Measurements from ENCODE around the gene COL6A3.

COL6A3 gene

GRCh38 chr2:237448171-237448570, 34.2 kb upstream of the COL6A3 start:
- H3K4me1 ChIP-seq (ENCODE audit: control insufficient read depth, low read length), result no peaks in the 10 kb centered on the region
- no peaks in the 10 kb centered on the region for H3F3A ChIP-seq (ENCODE audit: control insufficient read depth, insufficient read depth)
- no peaks in the 10 kb centered on the region for H4K20me1 ChIP-seq (ENCODE audit: control insufficient read depth, insufficient read depth, low read depth, low read length)
- H3K9me3 ChIP-seq (ENCODE audit: control insufficient read depth, insufficient read depth, low read length), result no peaks in the 10 kb centered on the region
- no peaks in the 10 kb centered on the region for H3K36me3 ChIP-seq (ENCODE audit: control insufficient read depth, low read length)
- TF ChIP-seq EZH2phosphoT487 (IDR thresholded peaks at IDR 0.05; ENCODE audit: borderline replicate concordance, low read length), result no peak
- TF ChIP-seq, protein P1, sequence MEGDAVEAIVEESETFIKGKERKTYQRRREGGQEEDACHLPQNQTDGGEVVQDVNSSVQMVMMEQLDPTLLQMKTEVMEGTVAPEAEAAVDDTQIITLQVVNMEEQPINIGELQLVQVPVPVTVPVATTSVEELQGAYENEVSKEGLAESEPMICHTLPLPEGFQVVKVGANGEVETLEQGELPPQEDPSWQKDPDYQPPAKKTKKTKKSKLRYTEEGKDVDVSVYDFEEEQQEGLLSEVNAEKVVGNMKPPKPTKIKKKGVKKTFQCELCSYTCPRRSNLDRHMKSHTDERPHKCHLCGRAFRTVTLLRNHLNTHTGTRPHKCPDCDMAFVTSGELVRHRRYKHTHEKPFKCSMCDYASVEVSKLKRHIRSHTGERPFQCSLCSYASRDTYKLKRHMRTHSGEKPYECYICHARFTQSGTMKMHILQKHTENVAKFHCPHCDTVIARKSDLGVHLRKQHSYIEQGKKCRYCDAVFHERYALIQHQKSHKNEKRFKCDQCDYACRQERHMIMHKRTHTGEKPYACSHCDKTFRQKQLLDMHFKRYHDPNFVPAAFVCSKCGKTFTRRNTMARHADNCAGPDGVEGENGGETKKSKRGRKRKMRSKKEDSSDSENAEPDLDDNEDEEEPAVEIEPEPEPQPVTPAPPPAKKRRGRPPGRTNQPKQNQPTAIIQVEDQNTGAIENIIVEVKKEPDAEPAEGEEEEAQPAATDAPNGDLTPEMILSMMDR (IDR thresholded peaks at IDR 0.05; ENCODE audit: low read depth, low read length, poor library complexity, severe bottlenecking), result no peak
- no peak overlapping the region for H3K4me2 ChIP-seq (ENCODE audit: low read length)
- H3K27ac ChIP-seq (ENCODE audit: low read depth, low read length), result no peak overlapping the region
- no peaks in the 10 kb centered on the region for H3K79me2 ChIP-seq (ENCODE audit: control insufficient read depth, low read length)
- no peak overlapping the region for H3K4me3 ChIP-seq (ENCODE audit: low read length)
- no peaks in the 10 kb centered on the region for H3K27me3 ChIP-seq (ENCODE audit: control insufficient read depth, low read length)
- no peaks in the 10 kb centered on the region for H3K9me2 ChIP-seq (replicated peaks; ENCODE audit: control insufficient read depth, low read length)

DNA sequence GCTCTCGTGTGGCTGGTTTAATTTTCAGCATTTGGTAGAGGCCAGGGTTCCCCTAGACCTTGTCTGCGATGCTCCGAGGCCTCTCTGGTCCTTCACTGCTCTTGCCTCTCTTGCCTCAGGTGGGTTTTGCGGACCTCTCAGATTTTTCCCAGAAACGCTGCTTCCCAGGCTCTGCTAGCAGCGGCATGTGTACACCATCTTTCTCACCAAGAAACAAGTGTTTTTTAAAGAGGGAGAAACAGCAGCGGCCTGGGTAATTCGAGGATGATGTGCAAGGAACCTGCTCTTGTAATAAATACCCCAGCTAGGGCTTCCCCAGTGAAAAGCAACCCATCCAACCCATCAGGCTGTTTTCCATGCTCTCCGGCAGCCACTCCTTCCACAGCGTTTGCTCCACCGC, 33.5 kb upstream of the COL6A3 start:
- Histone ChIP-seq H3F3A (ENCODE audit: control insufficient read depth, insufficient read depth) (no peaks in the 10 kb centered on the region), H3K4me1 (ENCODE audit: control insufficient read depth, low read length) (no peaks in the 10 kb centered on the region), H3K27ac (ENCODE audit: low read depth, low read length) (no peak overlapping the region), H3K79me2 (ENCODE audit: control insufficient read depth, low read length) (no peaks in the 10 kb centered on the region), H3K4me3 (ENCODE audit: low read length) (no peak overlapping the region), H4K20me1 (ENCODE audit: control insufficient read depth, insufficient read depth, low read depth, low read length) (no peaks in the 10 kb centered on the region), H3K9me3 (ENCODE audit: control insufficient read depth, insufficient read depth, low read length) (no peaks in the 10 kb centered on the region), H3K9me2 (replicated peaks; ENCODE audit: control insufficient read depth, low read length) (no peaks in the 10 kb centered on the region), H3K4me2 (ENCODE audit: low read length) (no peak overlapping the region), H3K36me3 (ENCODE audit: control insufficient read depth, low read length) (no peaks in the 10 kb centered on the region), H3K27me3 (ENCODE audit: control insufficient read depth, low read length) (no peaks in the 10 kb centered on the region)
- TF ChIP-seq EZH2phosphoT487 (IDR thresholded peaks at IDR 0.05; ENCODE audit: borderline replicate concordance, low read length), result no peak
- TF ChIP-seq, protein P1 (IDR thresholded peaks at IDR 0.05; ENCODE audit: low read depth, low read length, poor library complexity, severe bottlenecking), result no peak

DNA sequence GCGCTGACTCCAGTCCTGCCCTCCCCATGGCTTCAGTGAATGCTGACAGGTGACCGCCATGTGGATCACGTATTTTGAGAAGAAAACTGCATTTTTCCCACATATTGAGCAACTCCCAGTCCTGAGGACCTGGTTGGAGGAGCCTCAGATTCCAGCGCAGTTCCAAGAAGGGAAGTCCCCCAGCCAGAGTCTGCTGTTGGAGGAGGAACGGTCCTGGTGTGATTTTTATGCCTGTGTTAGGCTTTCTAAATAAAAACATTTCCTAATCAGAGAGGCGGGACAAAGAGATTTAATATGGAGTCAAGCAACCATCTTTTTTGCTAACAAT, 32.3 kb upstream of the COL6A3 start:
- Histone ChIP-seq H3K9me2 (replicated peaks; ENCODE audit: control insufficient read depth, low read length) (no peaks in the 10 kb centered on the region), H4K20me1 (ENCODE audit: control insufficient read depth, insufficient read depth, low read depth, low read length) (no peaks in the 10 kb centered on the region), H3K27me3 (ENCODE audit: control insufficient read depth, low read length) (no peaks in the 10 kb centered on the region; the same call in 1 of the 2 replicates), H3K4me2 (ENCODE audit: low read length) (no peak overlapping the region), H3F3A (ENCODE audit: control insufficient read depth, insufficient read depth) (no peaks in the 10 kb centered on the region), H3K4me3 (ENCODE audit: low read length) (no peak overlapping the region), H3K79me2 (ENCODE audit: control insufficient read depth, low read length) (no peaks in the 10 kb centered on the region), H3K36me3 (ENCODE audit: control insufficient read depth, low read length) (no peaks in the 10 kb centered on the region), H3K27ac (ENCODE audit: low read depth, low read length) (no peak overlapping the region), H3K9me3 (ENCODE audit: control insufficient read depth, insufficient read depth, low read length) (no peaks in the 10 kb centered on the region), H3K4me1 (ENCODE audit: control insufficient read depth, low read length) (no peaks in the 10 kb centered on the region)
- no peak for TF ChIP-seq EZH2phosphoT487 (IDR thresholded peaks at IDR 0.05; ENCODE audit: borderline replicate concordance, low read length)
- TF ChIP-seq, protein P1 (IDR thresholded peaks at IDR 0.05; ENCODE audit: low read depth, low read length, poor library complexity, severe bottlenecking), result no peak

Measured in DOHH2 (cell line).